GM21381 (cell line): ENCODE results near the gene DENND6B.
"Not testable (repeated sequence)": the region's sequence is repeated elsewhere in the genome, so short reads cannot be mapped to it uniquely, and the experiment has no call there.

Source experiments
- ATAC-seq: cut with Tn5 transposase; IDR thresholded peaks from one replicate; pipeline ENCODE4 v1.9.1; 2021; ENCODE audit warnings: mild to moderate bottlenecking, moderate library complexity; ENCODE audit not compliant: unreplicated experiment

Gene DENND6B

DNA sequence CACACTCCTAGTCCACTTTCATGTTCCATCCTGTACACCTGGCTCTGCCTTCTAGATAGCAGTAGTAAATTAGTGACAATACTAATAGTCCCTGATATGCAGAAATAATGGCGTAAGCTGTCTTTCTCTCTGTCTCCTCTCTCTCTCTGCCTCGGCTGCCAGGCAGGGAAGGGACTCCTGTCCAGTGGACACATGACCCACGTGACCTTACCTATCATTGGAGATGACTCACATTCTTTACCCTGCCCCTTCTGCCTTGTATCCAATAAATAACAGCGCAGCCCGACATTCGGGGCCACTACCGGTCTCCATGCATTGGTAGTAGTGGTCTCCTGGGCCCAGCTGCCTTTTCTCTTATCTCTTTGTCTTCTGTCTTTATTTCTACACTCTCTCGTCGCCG is 53.0 kb downstream of the DENND6B start:
- not testable (repeated sequence) for ATAC-seq

DNA sequence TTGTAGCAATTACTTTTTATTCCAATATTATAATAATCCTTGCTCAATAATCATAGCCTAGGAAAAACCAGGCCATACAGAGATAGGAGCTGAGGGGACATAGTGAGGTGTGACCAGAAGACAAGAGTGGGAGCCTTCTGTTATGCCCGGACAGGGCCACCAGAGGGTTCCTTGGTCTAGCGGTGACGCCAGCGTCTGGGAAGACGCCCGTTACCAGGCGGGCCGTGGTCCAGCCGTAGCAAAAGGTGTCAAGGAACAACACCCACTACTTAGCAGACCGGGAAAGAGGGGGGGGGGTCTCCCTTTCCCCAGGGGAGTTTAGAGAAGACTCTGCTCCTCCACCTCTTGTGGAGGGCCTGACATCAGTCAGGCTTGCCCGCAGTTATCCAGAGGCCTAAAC is 53.5 kb downstream of the DENND6B start:
- not testable (repeated sequence) for ATAC-seq

DNA sequence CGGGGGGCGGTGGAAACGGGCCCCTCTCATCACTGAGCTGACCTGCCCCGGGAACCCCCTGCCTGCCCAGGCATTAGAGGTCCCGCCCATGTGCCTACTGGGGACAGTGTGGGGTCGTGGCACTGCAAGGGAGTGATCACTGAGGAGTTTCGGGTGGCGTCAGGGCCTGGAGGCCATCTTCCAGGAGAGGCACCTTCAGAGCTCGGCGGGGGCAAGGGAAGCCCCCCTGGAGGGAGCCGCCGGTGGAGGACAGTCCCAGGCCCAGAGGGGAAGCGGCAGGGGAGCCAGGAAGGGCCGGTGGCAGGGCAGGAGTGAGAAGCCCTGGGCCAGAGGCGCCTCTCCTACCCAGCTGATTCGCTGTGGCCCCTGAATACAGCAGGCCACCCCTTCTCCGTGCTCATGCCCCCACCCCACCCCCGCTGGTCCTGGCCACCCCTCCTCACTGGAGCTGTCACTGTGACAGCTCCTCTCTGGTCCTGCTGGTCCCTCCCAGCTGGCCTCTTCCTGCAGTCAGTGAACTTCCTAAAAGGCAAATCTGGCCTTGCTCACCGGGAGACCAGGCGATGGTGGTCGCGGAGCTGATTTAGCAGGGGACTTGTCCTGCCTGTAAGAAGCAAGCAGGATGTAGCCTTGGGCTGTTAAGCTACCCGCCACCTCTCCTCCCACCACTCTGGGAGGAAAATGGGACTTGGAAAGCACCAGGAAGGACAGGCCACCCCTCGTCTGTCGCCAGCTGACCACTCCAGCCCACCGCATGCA is 54.6 kb downstream of the DENND6B start:
- ATAC-seq = no peak

DNA sequence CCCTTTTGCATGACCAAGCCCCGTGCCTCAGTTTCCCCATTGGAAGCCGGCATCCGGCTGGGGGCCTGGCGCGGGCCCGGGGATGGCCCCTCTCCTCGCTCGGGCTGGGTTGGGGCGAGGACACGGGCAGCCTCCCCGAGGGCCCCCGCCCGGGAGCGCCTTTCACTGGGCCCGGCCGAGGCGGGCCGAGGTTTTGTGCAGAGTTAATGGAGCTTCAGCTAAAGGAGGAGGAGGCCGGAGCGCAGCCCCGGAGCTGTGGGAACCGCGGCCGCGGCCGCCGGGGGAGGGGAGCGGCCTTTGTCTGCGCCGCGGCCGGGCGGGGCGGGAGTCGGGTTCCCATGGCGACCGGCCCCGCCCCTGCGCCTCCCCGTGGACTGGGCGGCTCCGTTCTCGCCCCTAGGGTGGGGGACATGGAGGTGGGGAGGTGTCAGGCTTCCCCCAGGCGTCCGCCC is 55.3 kb downstream of the DENND6B start:
- no peak for ATAC-seq

DNA sequence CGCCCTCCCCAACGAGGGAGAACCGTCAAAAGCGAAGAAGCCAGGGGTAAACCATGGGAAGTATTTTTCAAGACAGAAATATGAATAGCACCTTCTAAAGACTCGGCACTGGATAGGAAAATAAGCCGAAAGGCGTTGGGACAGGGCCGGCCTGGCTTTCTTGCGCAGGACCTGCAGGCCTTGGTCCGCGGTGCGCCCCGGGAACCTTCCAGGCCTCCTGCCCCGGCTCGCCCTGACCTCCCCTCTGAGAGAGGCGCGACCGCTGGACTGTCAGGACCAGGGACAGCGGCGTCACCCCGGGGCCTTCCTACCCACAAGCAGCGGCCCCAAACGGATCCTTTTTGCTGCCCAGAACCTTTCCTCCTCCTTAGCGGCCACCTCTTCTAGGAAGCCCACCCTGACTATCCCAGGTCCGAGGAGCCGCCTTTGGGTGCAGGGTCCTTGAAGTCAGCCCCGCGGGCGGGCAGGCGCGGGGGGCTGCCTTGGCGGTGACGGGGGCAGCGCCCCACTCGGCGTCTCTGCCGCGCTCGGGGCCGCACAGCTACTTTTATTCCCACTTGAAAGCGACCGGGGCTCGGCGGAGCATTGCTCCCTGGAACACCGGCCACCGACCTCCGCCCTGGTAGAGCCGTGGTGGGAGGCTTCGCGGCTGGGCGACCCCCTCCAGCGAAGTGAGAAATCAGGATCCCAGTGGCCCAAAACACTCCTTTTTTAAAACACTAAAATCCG is 56.0 kb downstream of the DENND6B start:
- no peak for ATAC-seq

DNA sequence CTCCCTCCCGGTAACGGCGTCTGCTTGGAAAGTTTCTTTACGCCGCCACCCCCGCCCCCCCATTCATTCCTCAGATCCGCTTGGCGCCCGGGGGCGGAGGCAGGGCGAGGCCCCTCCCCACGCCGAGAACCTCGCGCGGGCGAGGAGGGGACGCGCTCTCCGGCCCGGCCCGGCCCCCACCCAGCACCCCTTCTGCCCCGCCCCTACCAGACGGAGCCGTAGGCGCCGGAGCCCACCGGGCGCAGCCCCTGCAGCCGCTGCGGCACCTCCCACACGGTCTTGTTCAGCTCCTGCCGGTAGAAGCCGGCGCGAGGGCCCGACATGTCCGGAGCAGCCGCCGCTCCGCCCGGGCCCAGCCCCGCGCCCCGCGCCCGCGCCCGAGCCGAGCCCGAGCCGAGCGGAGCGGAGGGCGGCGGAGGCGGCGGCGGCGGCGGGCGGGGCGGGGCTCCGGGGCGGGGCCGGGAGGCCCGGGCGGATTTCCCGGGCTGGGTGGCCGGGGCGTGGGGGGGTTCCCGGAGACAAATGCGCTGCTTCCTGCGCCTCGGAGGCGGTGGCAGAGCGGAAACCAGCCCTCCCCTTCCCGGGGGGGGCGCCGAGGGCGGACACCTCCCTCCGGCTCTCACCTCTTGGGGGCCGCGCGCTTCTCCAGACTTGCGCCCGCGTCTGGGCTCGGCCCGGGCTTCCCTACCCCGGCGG is 56.7 kb downstream of the DENND6B start, which contains the start of gene MAPK11:
MAPK11 (minus strand) TSS at position 411 of the 696 bp plus-strand sequence; CDS start at position 323, 88 bp downstream.
- ATAC-seq = peak; percentile 43

DNA sequence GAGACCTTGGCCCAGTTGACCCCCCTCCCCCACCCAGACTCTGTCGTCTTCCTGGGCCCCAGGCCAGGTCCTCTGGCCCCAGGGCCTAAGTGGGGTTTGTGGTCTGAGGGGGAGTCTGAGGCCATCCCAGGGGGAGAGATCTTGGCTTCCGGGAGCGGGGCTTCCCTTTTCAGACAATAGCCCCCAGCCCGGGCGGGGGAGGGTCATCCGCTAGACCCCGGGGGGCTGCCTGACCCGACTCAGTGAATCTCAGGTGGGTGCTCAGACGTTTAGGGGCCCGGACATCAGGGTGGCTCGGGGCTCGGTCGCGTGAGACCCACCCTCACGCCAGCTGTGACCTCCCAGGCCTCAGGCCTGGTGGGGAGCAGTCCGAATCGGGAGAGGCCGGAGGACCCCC is 57.2 kb downstream of the DENND6B start:
- ATAC-seq = no peak

DNA sequence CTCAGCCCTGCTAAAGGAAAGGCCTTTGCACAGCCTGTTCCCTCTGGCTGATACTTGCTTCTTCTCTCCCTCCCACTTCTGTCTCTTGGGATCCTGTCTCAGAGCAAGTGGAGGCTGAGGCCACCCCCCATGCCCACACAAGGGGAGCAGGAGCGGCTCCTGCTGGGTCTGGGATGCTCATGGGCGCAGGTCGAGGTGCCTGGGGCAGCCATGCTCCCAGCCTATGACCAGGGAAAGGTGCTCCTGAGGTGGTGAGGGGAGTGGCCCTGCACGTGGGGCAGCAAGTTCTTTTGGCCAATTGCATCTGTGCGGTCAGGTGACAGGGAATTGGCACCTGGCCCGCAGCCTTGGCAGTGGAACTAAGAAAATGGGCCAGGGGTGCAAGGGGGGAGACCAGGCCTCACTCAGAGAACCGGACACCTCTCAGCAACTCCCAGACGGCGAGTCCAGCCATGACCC is 58.1 kb downstream of the DENND6B start:
- no peak for ATAC-seq

DNA sequence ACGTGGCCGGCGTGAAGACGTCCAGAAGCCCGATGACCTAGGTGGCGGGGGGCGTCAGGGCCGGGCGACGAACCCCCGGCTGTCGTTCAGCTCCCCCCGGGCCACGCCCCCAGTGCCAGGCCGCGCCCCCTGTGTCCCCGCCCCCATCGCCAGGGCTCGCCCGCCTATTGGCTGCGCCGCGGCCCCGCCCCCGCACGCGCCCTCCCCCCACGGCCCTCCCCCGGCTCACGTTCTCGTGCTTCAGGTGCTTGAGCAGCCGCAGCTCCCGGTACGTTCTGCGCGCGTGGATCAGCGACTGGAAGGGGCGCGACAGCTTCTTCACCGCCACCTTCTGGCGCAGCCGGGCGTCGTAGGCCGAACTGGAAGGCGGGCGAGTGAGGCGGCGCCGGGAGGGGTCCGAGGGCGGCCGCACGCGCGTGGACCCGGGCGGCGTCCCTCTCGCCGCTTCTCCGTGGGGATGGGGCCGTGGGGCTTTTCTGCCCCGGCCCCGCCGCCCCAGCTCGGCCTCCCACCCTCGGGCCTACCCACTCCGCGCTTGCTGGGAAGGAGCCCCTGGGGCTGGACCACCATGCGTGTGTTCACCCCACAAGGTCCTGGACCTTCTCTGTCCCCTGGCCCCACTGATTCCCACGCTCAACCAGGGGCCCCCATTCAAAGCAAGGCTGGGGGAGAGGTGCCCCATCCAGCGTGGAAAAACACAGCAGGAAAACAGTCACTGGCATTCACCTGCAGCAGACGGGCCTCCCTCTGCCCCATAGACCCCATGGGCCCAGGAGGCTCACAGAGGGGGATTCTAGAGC is 59.0 kb downstream of the DENND6B start:
- ATAC-seq = no peak

DNA sequence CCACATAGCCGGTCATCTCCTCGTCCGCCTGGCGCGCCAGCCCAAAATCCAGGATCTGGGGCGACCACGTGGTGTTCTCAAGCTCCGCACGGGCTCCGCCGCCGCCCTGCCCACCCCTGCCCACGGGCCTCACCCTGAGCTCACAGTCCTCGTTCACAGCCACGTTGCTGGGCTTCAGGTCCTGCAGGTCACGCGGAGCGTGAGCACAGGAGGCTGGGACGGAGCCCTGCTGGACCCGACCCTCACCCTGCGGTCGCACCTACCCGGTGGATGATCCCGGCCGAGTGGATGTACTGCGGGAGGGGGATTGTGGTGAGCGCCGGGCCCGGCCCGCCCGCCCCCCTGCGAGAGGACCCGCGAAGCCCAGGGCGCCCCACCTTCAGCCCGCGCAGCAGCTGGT is 59.8 kb downstream of the DENND6B start:
- ATAC-seq = no peak

DNA sequence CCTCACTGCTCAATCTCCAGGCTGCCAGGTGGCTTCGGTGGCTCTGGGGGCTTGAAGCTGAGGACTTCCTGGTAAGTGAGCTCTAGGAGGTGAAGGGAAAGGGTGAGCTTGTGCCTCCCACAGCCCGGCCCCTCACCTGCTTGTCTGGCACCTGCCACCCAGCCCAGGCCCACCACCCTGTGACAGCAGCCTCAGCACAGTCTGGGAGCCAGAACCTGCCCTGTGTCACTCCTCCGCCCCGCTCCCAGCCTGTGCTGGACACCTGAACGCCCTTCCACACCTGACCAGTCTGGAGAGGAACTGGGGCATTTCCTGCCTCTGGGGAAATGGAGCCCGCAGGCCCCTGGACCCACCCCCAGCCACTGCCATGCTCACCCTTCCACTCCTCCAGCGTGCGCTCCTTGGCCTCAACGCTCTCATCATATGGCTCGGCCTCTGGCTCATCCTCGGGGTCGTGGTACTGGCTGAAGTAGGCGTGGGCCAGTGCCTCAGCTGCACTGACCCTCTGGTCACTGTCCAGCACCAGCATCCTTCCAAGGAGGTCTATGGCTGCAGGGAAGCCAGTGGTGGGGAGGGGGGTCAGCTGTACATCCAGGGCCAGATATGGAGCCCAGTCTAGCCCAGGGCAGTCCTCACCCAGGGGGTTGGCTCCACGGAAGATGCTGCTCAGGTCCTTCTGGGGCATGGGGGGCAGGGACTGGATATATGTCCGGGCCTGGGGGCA is 61.7 kb downstream of the DENND6B start:
- ATAC-seq = no peak

DNA sequence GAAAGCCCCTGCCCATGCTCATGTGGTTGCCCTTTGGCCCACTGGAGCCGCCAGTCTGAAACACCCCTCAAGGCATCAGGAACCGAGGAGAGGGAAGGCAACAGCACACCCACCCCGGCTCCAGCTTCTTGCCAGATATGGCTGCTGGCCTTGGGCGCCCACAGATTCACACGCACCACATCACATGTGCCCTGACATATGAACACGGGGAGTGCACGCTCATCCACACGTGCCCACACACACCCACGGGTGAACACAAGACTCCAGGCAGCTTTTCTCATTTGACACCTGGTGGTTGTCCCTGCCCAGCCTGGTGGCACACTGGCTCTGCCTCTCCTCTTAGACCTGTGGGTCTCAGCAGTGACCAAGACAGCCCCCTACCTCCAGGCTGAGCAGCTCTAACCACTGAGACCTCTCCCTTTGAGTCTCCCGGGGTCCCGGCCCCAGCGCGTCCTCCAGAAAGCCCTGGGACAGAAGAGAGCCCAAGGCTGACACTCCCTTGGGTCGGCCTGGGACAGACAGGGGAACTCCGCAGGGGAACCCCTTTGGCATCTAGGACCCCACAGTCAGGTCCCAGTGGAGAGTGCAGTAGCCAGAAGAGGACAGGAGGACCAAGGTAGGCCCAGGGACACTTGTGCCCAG is 62.6 kb downstream of the DENND6B start:
- no peak for ATAC-seq

DNA sequence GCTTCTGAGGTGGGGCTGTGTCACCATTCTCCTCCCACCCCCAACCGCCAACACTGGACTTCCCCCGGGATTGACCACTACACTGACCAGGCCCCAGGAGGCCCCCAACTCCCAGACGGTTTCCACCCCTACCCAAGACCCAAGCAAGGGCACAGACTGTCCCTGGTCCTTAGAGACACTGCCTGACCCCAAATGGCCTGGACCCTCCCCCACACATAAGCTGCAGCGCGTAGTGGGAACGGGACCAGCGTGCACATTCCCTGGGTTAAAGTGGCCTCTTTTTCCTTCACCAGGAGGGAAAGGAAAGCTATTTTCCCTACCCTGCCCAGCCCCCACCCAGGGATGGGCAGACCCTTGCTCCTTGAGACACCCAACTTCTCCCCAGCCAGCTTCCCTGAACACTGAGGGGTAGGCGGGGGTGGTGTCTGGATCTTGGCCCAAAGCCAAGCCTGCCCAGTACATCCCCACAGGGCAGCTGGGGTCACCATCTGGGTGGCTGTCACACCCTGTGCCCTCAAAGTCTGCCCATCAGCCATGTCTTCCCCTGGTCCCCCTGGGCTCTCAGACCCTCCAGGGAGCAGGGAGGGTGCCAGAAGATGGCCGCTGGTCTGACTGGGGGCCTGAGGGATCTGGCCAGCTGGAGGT is 63.7 kb downstream of the DENND6B start:
- ATAC-seq = no peak

DNA sequence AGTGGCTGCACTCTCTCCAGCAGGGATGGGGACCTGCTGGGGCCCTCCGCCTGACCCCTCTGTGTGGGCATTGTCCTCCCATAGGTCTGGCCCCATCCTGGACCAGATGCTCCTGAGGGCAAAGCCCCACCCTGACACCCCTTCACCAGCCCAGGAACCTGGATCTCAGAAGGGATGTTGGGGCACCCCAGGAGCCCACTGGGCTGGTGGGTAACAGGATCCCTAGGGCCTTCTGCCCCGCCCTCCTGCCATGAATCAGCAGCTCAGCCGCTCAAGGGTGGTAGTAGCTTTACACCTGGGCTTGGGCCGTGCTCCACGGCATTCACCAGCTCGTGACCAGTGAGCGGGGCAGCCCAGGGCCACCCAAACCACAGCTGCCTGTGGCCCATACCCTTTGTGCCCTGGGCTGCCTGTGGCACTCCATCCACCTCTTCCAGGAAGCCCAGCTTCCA is 64.3 kb downstream of the DENND6B start:
- no peak for ATAC-seq

DNA sequence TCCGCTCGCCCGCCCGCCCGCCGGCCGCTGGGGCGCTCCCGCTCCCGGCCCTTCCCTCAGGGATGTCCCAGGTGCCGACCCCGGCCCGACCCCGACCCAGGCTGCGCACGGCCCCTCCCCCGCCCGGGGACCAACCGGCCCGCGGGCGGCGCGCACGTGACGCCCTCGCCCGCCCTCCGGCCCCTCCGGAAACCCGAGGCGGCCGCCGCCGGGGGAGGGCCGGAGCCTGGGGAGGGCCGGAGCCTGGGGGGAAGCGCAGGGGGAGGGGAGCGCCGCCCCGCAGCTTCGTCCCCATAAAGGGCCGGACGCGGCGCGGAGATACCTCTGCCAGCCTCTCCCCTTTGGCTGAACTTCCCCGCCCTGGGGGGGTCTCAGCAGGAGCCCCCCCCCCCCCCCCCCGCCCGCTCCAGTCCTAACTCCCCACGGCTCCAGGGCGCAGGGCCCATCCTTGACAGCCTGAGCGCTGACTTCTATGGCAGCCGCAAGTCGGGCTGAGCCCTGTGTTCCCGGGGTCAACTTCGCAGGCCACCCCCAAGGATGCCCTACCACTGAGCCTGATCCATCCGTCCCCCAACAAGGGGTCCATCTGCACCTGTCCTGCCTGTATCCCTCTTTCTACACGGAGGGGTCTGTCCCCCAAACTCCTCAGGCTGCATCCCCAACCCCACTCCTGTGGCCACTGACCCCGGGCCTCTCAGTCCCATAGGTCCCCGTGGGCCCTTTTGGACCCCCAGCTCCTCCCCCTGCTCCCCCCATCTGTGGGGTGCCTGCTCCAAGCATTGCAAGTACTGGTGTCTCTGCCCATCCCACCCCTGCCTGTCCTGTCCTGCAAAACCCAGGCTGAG is 65.0 kb downstream of the DENND6B start, which contains the start of gene MAPK12:
MAPK12 (minus strand) TSS at position 69 of the 845 bp plus-strand sequence. CDS start 174 bp downstream, outside the sequence.
- peak; percentile 48 for ATAC-seq

DNA sequence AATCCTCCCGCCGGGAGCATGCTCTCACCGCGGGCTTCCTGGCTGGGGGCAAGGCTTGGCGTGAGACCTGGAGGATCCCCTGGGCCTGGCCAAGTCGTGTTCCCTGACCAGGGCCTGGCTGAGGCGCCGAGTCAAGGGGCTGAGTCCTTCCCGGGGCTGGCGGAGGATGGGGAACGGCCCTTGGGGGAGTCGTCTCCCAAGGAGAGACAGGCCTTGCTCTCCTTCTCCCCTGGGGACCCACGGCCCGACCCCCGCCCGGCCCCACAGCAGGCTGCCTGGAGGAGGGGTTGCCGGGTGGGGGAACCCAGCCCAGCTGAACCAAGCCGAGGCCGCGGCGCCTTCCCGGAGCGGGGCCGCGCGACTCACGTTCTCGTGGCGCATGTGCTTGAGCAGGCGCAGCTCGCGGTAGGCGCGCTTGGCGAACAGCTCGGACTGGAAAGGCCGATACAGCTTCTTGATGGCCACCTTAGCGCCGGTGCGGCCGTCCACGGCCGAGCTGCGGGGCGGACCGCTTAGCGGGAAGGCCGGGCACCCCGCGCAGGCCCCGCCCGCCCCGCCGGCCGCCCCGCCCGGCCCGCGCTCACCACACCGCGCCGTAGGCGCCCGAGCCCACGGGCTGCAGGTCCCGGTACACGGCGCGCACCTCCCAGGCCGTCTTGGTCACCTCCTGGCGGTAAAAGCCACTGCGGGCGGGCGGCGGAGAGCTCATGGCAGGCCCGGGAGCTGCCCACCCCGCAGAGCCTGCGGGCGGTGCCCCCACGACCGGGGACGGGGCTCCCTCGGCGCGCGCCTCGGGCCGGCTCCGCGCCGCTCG is 65.8 kb downstream of the DENND6B start:
- ATAC-seq = peak; percentile 27

DNA sequence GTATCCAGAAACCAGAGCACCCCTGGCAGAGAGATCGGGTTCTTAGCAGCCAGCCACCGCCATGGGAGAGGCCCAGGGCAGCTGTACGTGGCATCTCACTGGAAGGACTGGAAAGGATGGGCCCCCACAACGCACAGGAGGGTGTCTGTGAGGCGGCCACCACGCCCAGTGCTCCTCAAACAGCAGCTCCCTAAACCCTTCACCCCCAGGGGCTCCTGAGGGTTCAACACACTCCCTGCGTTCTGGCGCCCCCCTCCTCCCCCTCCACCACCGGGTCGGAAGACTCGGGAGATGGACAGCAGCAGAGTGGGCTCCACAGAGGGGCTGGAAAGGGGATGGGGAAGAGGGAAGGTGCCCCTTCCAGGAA is 66.4 kb downstream of the DENND6B start:
- ATAC-seq = no peak
